ENCODE data around the gene FREM1.

GRCh38 chr9:14939378-14939777, 29.1 kb upstream of the FREM1 start:
- TF ChIP-seq POLR2AphosphoS5 (IDR thresholded peaks at IDR 0.05) (no peak), POLR2A (IDR thresholded peaks at IDR 0.05) (no peak)

Data from breast epithelium (tissue), 3 donors.